Inflammatory macrophage (primary cell): ENCODE data around the gene MYO3B.
"Not testable (repeated sequence)": the region's sequence is repeated elsewhere in the genome, so short reads cannot be mapped to it uniquely, and the experiment has no call there.

ENCODE experiments used
- DNase-seq, 2 donors: peaks; one replicate each; pipeline ENCODE4 v3.0.0-alpha.2; 2020 to 2022

Gene MYO3B

GRCh38 chr2:170208967-170209366 is 31.0 kb downstream of the MYO3B start:
- DNase-seq: no peak

- DNase-seq: peak; percentile 12 to 17
Measured at GRCh38 chr2:170212625-170213280, 34.8 kb downstream of the MYO3B start.

GRCh38 chr2:170213281-170213625 is 35.3 kb downstream of the MYO3B start:
- not testable (repeated sequence) for DNase-seq

- no peak for DNase-seq
Measured at GRCh38 chr2:170213651-170214050, 35.7 kb downstream of the MYO3B start.

GRCh38 chr2:170214309-170214948 is 36.5 kb downstream of the MYO3B start:
- DNase-seq: no peak

- no peak for DNase-seq
Measured at GRCh38 chr2:170215021-170215420, 37.1 kb downstream of the MYO3B start.

- no peak for DNase-seq
Measured at GRCh38 chr2:170216428-170216827, 38.5 kb downstream of the MYO3B start.

- no peak for DNase-seq
Measured at GRCh38 chr2:170216981-170217380, 39.0 kb downstream of the MYO3B start.

GRCh38 chr2:170217778-170218251 is 39.9 kb downstream of the MYO3B start:
- no peak for DNase-seq

- DNase-seq: no peak
Measured at GRCh38 chr2:170218456-170218855, 40.5 kb downstream of the MYO3B start.

GRCh38 chr2:170218931-170219330 is 41.0 kb downstream of the MYO3B start:
- no peak for DNase-seq

- DNase-seq: no peak
Measured at GRCh38 chr2:170221317-170222288, 43.7 kb downstream of the MYO3B start.

GRCh38 chr2:170222298-170222697 is 44.4 kb downstream of the MYO3B start:
- DNase-seq: no peak

- no peak for DNase-seq
Measured at GRCh38 chr2:170222842-170223241, 44.9 kb downstream of the MYO3B start.

GRCh38 chr2:170224692-170225294 is 46.8 kb downstream of the MYO3B start:
- no peak for DNase-seq

- no peak for DNase-seq
Measured at GRCh38 chr2:170226216-170226615, 48.3 kb downstream of the MYO3B start.

- DNase-seq: no peak
Measured at GRCh38 chr2:170227507-170227947, 49.6 kb downstream of the MYO3B start.

- DNase-seq: no peak
Measured at GRCh38 chr2:170227951-170228350, 50.0 kb downstream of the MYO3B start.

GRCh38 chr2:170228429-170228828 is 50.5 kb downstream of the MYO3B start:
- DNase-seq: no peak

- DNase-seq: no peak
Measured at GRCh38 chr2:170229125-170229524, 51.2 kb downstream of the MYO3B start.

- DNase-seq: no peak
Measured at GRCh38 chr2:170229744-170230143, 51.8 kb downstream of the MYO3B start.

GRCh38 chr2:170235860-170236679 is 58.1 kb downstream of the MYO3B start:
- peak; percentile 20 to 49 for DNase-seq
